HG02798 (cell line): ENCODE data around the gene KCNE4.
A peak's percentile ranks its signal among the peaks of the same experiment; 100 is the strongest.
"Not testable (repeated sequence)": the region's sequence is repeated elsewhere in the genome, so short reads cannot be mapped to it uniquely, and the experiment has no call there.

Experiments used
- ATAC-seq: cut with Tn5 transposase; IDR thresholded peaks from one replicate; pipeline ENCODE4 v1.9.1; 2021; ENCODE audit warnings: mild to moderate bottlenecking; ENCODE audit not compliant: unreplicated experiment, poor library complexity

KCNE4 gene

DNA sequence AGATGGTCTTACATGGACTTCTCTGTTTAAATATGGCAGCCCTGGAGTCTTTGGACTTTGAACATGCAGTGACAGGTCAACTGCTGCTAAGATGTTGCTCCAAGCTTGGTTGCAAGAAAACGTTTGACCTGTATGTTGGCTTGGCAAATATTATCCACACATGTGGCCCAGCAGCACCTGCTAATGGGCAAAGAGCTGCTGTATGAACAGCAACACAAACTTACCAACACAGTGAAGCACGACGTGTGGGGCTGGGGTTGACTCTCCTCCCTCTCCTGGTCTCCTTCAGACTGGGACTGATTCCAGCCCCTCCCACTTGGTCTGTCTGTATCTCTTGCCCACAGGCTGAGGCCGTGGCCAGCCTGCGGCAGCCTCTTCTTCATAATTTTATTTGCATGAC, 3.8 kb downstream of the KCNE4 start:
- ATAC-seq, result no peak

DNA sequence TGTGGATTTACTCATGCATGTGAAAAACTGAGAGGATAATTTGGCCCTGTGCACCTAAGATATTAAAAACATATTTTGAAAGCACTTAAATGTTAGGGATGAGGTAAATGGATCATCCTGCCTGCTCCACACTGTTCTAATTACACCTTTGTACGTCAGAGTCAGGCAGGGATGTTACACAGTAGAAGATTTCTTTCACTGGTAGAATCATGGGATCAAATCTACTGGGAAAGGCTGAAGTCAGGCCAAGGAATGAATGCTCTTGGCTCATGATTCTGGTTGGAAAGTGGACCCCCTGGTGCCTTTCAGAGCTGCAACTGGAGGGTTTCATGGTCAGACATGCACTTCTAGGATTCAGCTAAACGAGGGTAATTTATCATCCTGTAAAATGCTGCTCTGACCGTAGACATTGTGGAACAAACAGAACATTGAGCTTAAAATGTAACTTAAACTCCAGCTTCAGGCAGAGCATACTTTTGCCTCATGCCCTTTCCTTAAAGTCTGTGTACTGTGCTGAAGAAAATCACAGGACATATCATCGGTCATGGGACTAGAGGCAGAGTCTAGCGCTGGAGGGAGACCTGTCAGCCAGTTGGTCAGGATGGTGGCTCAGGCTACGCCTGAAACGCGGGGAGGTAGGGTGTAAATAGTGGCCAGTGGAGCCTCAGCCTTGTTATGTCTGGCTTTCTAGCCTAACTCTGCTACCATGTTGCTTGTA, 4.9 kb downstream of the KCNE4 start:
- ATAC-seq, result no peak

DNA sequence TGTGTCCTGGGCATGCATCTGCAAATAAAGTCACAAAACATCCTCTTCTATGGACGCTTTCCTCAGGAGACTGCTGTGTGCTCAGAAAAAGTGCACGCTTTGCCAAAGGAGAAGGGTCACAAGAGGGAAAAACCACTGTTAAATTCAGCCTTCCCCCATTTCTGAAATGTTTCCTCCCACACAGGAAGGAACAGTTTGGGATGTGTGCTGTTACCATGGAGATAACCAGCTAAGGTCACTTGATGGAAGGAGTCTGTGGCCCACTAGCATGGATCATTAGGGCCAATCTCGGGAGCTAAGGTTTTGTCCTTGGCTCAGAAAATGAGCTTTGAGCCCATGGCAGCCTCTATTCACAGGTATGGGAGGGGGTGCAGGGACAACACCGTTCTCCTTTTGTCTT, 5.6 kb downstream of the KCNE4 start:
- no peak for ATAC-seq

DNA sequence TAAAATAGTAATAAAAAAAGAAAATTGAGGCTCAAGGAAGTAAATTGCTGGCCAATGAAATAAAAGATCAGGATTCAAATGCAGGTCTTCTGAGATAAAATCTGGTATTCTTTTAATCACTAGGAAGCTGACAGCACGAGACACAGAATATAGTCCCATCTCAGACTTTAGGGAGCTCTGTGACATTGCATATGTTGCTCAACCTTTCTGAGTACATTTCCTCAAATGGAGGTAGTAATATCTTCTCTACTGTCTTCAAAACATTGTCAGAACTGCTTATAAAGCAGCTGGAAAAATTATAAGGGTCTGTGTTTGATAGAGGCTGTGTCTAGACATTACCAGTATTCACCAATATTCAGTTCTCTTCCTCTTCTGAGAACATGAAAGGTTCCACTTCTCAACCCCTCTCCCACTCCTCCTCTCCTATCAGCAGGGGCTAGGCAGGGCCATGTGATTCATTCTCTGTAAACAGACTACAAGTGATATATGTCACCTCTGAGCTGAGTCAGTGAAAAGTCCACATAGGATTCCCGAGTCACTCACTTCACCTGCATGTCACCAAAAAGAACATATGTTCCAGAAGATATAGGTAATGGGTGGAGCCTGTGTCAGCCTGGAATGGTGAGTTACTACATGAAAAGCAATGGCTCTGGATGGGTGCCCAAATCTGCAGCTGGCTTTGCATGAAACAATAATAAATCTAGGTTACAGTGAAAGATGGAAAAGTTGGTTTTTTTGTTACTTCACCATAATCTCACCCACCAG, 7.1 kb downstream of the KCNE4 start:
- ATAC-seq, result no peak

DNA sequence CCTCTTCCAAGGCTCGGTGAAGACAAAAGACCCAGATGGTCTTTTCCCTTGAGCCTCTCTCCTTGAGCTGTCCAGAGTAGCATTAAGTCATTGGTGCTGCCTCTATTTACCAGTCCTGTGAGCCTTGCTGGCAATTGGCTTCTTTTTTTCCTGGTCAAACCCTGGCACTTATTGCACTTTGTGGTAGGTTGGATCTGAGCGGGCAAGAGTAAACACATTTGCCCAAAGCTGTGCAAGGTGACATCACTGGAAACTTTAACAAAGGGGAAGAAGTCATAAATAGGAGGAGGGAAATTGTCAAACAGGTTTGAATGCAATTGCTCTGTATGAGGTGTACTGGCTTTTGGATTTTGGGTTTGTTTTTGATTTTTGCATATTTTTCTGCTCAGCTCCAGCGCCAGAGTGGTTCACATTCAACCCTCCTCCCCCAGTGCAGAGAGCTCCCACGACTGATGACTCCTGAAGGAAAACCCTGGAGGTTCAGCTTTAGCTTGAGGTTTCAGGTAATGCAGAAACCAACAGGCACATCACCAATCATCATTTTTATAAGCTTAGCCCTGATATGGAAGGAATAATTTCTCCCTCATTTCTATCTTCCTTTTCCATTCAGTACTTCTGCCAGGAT, 8.3 kb downstream of the KCNE4 start:
- ATAC-seq, result no peak

DNA sequence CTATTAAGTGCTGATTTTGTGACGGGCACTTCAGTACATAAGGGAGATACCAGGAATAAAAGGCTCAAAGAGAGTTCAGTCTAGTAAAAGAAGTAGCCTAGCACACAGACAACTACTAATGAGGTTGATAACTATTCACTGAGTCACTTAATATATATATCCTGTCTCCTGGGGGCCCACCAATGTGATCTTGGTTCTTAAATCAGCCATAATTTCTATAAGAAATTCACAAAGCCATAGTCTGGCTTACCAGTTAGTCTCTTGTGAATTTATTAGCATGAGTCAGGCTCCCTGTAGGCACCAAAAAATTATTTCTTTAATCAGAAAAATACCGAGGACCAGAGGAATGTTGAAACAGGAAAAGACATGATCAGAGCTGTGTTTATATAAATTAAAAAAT, 10.4 kb downstream of the KCNE4 start:
- ATAC-seq, result no peak

DNA sequence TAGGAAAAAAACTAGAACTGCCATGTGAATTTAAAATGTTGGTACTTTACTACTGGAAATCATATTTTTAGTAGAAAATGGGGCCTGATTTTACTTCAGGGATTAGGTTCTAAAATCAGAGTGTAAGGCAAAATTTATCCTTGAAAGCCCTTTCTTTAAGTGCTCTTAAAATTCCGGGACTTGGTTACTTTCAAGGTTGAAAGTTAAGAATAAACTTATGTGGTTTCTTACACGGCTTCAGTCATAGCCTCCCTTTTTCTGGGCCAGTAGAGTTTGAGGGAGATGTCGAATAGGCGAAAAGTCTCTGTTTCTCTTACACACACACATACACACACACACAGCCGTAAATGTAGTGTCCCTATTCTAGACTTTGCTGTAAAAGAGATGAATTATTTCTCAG, 13.1 kb downstream of the KCNE4 start:
- no peak for ATAC-seq

DNA sequence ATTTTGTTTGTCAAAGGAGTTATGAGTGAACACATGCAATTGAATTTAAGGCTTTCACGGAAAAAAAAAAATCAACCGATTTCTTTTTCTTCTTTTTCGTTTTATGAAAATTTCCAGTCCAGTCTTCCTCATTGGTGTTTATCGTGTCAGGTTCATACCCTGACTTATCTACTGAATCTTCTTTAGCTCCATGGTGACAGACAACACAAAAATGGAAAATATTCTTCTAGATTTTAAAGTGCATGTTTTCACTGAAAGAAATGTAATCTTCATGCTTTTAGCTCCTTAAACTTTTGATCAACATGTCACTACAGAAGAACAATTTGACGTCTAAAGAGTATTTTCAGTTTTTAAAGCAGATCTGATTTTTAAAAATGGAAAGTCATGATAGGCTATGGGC, 14.7 kb downstream of the KCNE4 start:
- no peak for ATAC-seq

DNA sequence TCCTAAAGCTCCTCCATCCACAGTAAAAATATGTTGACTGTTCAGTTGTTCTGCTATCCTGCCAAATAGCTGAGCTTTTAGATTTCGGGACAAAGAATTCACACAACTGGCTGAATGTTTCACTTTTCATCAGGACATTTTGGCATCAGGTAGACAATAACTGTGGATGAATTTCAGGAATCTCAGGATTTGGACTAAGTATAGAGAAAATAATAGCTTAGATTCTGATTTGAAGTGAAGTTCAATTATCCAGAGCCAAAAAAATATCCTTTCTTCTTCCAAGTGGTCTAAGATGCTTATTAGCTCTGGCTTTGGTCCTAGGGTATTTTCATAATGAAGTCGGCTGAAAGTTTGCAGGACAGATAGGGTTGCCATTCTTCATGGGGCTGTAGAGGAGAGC, 16.1 kb downstream of the KCNE4 start:
- ATAC-seq, result no peak

DNA sequence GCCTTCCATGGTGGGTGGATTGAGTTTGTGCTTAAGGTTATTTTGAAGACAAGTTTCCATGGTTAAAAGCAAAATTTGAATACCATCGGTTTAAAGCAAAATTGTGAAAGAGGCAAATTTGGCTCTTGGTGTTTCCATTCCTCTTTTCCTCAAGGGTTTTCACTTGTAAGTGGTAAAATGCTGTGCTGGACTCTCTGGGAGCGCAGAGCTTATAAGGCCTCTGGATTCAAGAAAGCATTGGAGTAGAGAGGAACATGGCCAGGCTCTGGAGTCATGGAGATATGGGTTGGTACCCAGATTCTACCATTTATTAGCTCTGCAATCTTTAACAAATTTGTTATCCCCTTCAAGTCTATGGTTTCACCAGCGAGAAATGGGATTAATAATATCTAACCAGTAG, 17.5 kb downstream of the KCNE4 start:
- ATAC-seq, result no peak

DNA sequence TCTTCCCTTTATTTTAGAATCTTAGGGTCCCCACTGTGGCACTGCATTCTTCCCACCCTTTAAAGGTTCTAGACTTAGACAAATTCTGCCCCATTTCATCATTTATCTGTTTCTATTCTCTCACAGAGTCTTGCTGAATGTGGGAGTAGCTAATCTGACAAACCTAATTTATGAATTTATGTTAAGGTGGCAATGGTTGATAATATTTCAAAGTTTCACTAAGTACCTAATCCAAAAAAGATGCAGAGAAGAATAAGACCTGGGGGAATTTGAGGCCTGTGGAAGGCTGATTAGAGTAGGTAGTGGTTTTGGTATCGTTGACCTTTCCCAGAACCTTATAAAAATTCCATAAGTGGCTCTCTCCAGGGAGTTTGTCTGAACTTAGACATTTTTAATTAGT, 18.0 kb downstream of the KCNE4 start:
- no peak for ATAC-seq

DNA sequence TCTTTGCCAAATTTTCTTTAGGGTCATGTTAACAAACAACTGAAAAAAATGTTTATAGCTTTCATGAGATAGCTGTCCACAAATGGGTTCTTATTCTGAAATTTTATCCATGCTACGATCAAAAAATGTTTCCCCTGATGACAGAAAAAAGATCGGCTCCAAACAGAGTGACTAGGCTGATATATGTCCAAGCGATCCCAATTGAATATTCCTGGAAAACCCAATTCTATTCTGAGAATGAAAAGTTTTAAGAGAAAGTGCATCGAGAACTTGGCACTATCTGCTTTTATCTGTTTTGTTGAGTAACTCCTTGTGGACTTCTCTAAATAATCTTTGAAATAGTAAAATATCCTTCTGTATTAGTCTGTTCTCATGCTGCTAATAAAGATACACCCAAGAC, 19.1 kb downstream of the KCNE4 start:
- no peak for ATAC-seq

DNA sequence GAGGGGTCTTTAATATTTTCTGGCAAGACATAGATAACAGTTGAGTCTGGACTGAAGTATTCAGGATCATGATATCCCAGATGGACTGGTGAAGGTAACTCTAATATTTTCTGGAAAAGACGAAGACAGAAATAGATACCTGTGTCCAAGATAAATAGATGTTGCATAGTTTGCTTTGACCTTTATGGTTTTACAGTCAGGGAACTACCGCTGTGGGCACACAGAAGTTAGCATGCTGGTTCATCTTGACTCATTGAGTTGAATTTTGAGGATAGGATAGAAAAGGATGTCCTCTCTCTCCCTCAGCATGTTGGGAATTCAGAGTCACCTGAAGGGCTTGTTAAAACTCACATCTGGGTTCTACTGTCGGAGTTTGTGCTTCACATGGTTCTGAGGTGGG, 20.8 kb downstream of the KCNE4 start:
- ATAC-seq, result no peak

DNA sequence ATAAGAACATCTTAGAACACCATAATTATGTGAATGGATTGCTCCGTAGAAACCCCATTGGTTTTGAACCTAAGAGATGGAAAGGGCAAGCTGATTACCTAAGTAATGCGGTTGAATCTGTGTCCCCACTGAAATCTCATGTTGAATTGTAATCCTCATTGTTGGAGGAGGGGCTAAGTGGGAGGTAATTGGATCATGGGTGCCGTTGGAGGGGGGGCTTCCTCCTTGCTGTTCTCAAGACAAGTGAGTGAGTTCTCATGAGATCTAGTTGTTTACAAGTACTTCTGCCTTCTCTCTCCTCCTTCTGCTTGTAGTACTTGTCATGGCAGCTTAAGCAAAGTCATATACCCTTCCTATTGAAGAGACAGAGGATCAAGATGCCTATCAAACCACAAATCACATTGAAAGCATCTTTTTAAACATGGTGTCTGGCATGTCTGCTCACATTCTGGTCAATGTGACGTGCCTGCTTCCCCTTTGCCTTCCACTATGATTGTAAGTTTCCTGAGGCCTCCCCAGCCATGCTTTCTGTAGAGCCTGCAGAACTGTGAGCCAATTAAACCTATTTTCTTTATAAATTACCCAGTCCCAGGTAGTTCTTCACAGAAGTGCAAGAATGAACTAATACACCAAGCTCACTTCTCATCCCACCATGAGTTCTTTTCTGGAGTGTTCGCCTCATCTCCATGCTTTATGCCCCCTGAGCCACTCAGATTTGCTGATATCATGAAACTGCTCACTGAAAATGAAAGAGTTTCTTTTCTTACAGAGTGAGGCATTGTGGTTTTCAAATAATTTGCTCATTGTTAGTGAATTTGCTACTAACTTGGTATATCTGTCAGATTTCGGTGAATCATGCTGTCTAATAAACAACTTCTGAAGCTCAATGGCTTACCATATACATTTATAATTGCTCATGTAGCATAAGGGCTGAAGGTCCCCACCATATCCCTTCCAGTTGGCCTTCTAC, 23.6 kb downstream of the KCNE4 start:
- peak; percentile 88 for ATAC-seq

DNA sequence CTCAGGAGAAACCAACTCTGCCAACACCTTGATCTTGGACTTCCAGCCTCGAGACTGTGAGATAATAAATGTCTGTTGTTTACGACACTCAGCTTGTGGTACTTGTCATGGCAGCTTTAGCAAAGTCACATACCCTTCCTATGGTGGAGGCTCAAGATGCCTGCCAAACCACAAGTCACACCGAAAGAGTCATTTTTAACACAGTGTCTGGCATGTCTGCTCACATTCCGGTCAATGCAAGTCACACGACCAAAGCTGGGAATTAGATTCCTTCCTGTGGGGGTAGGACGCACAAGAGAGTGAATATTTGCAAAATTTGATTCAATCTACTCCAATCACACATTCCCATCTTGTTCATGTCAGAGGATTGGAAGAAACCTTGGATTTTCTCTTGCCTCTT, 24.6 kb downstream of the KCNE4 start:
- ATAC-seq, result no peak

DNA sequence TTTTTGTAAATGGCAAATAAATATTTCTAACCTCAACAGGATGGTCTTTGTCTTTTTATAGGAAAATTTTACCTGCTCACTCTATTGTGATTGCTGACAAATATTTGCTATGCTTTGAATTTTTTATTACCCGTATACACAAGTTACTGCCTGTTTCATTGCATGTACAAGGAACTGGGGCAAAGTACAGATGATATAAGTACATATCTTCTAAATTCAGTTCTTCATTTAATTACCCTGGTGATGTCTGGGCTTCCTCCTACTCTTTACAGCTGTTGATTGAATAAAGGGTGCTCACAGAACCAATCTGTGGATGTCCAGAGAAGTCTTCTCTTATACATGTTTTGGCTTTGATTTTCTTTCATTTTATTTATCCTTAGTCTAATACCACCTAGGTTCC, 26.5 kb downstream of the KCNE4 start:
- no peak for ATAC-seq

DNA sequence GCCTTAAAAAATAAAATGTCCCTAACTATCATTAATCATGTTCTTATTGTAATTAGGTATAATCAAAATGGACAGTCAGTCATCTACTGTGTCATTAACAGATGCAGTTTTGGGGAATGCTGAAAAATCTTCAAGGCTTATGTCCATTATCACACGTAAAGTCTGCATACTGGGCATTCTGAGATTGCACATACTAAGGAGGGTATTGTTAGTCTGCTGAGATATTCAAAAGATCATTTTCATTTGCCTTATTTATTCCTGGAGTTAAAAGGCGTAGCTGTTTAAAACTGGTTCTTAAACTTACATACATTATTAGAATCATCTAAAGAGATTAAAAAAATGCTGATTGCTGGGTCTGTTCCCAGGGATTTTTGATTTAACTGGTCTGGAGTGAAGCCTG, 27.4 kb downstream of the KCNE4 start:
- no peak for ATAC-seq

DNA sequence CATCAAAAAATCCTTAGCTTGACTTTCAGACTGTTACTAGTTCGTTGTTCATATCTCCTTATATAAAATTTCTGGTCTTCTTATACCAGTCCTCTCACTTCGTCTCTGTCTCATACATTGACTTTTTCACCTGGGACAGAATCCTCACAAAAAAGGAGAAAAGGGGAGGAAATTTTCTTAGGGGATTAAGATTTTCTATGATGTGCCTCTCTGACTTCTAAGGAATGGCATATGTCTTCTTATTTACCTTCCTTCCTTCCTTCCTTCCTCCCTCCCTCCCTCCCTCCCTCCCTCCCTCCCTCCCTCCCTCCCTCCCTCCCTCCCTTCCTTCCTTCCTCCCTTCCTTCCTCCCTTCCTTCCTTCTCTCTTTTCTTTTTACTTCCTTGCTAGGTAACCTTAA, 27.9 kb downstream of the KCNE4 start:
- ATAC-seq, result no peak

DNA sequence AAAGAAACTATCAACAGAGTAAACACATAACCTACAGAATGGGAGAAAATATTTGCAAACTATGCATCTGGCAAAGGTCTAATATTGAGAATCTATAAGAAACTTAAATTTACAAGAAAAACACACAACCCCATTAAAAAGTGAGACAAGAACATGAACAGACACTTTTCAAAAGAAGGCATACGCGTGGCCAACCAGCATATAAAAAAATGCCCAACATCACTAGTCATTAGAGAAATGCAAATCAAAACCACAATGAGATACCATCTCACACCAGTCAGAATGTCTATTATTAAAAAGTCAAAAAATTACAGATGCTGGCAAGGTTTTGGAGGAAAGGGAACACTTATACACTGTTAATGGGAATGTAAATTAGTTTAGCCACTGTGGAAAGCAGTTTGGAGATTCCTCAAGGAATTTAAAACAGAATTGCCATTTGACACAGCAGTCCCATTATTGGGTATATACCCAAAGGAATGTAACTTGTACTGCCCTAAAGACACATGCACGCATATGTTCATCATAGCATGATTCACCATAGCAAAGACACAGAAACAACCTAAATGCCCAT, 28.9 kb downstream of the KCNE4 start:
- ATAC-seq, result not testable (repeated sequence)

DNA sequence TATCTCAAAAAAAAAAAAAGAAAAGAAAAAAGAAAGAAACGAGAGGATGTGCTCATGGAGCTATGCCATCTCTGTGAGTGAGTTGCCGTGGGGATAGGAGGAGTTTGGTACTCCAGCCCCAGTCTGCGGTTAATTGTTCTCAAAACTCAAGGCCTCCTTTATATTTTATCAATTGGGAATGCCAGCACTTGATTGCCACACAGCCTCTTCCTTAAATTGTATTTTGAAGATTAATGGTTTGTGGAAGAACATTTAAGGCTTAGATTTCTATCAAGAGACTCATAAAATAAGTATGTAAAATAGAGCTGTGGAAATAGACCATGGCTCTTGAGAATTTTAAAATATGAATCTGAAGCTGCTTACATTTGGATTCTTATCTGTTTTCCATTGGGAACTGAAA, 29.8 kb downstream of the KCNE4 start:
- no peak for ATAC-seq
